Measurements from ENCODE around the gene PTPN22. TPM values are rescaled to one million over a fixed set of nuclear protein-coding genes. Genes with fewer than 3 reads are reported as not detected.

The PTPN22 gene
- total RNA-seq (1 to 10 TPM in 2 of 9 donors, under 1 TPM in 7; 0.16 to 4.2 (median 0.60) TPM), polyA plus RNA-seq (under 1 TPM; 0.21 to 0.23 TPM)
- long read RNA-seq, donor 1 = 0 reads
- long read RNA-seq, donor 2 = 0 reads
- long read RNA-seq, donor 3 = 0 reads

- peak within 1 kb of the TSS in 4 of 12 donors; percentile 6 to 91 (median 44) for H3K27ac ChIP-seq
- H3K4me1 ChIP-seq = peaks cover 0 to 38% (median 0%) of the 10 kb centered on the region in 12 donors
- 68 to 83% (median 78%) methylated on average over 4 of the region's 4 CpGs for WGBS, 4 donors
- peak in 3 of 5 donors; percentile 27 to 36 (median 30) for DNase-seq
- no peaks in the 10 kb centered on the region for H3K27me3 ChIP-seq
- intact Hi-C loops (cut with DNase I) = no loop called here
- peak within 1 kb of the TSS in 4 of 12 donors; percentile 7 to 55 (median 14) for H3K4me3 ChIP-seq
- no peaks in the 10 kb centered on the region for H3K9me3 ChIP-seq
- peak in 3 of 4 donors; percentile 70 to 86 (median 85) for ATAC-seq
- H3K36me3 ChIP-seq = no peaks in the 10 kb centered on the region
- no peak for TF ChIP-seq CTCF (IDR thresholded peaks at IDR 0.05)
- no peak for TF ChIP-seq POLR2A (IDR thresholded peaks at IDR 0.05)
Measured at GRCh38 chr1:113871597-113872113, at the start of gene PTPN22. PTPN22 (minus strand) TSS chr1:113871712.

GRCh38 chr1:113918243-113918642 is 46.7 kb upstream of the PTPN22 start:
- no peak overlapping the region for H3K27ac ChIP-seq
- TF ChIP-seq POLR2A (IDR thresholded peaks at IDR 0.05) = no peak
- TF ChIP-seq CTCF (IDR thresholded peaks at IDR 0.05) = no peak
- H3K9me3 ChIP-seq = no peaks in the 10 kb centered on the region
- intact Hi-C loops (cut with DNase I) = no loop called here
- H3K27me3 ChIP-seq = no peaks in the 10 kb centered on the region
- H3K36me3 ChIP-seq = no peaks in the 10 kb centered on the region
- peaks cover 0 to 4% (median 3%) of the 10 kb centered on the region in 12 donors for H3K4me1 ChIP-seq
- DNase-seq = no peak
- no peak overlapping the region for H3K4me3 ChIP-seq
- no peak for ATAC-seq

GRCh38 chr1:113917400-113918082 is 46.0 kb upstream of the PTPN22 start:
- peaks cover 2 to 11% (median 10%) of the 10 kb centered on the region in 12 donors for H3K4me1 ChIP-seq
- peaks cover 0 to 4% (median 0%) of the 10 kb centered on the region in 9 donors for H3K36me3 ChIP-seq
- intact Hi-C loops (cut with DNase I) = no loop called here
- H3K9me3 ChIP-seq = no peaks in the 10 kb centered on the region
- WGBS, 4 donors = 77 to 86% (median 81%) methylated on average over 2 of the region's 2 CpGs
- DNase-seq (no peak), ATAC-seq (no peak)
- TF ChIP-seq CTCF (IDR thresholded peaks at IDR 0.05) = no peak
- no peak for TF ChIP-seq POLR2A (IDR thresholded peaks at IDR 0.05)
- H3K4me3 ChIP-seq = no peak overlapping the region
- no peak overlapping the region for H3K27ac ChIP-seq
- no peaks in the 10 kb centered on the region for H3K27me3 ChIP-seq

- DNase-seq (no peak), ATAC-seq (no peak)
- Histone ChIP-seq H3K27ac (no peak overlapping the region), H3K36me3 (peaks cover 0 to 8% (median 0%) of the 10 kb centered on the region in 9 donors), H3K4me1 (peaks cover 3 to 16% (median 14%) of the 10 kb centered on the region in 12 donors), H3K9me3 (no peaks in the 10 kb centered on the region), H3K4me3 (no peak overlapping the region), H3K27me3 (no peaks in the 10 kb centered on the region)
- TF ChIP-seq CTCF (IDR thresholded peaks at IDR 0.05) (no peak), POLR2A (IDR thresholded peaks at IDR 0.05) (no peak)
- intact Hi-C loops (cut with DNase I) = no loop called here
- 95 to 97% (median 96%) methylated on average over 5 of the region's 5 CpGs for WGBS, 4 donors
Measured at GRCh38 chr1:113916974-113917373, 45.5 kb upstream of the PTPN22 start.

Measured in heart left ventricle (tissue), 16 donors.